OCI-LY7 (cell line): ENCODE data around the gene ZNF189.

Source experiments
- CTCF ChIP-seq: fragments of 200-600 bp; sonication (generic); conservative IDR thresholded peaks from 2 replicates; pipeline ENCODE4 v1.5.1; 2014; ENCODE audit warnings: mild to moderate bottlenecking, antibody characterized with exemption, low read length, moderate library complexity, mixed read lengths
- EZH2phosphoT487 ChIP-seq: fragments of 200-600 bp; sonication (generic); IDR thresholded peaks from 2 replicates; pipeline ENCODE4 v1.6.1; 2018; ENCODE audit warnings: low read depth, borderline replicate concordance, mild to moderate bottlenecking, mixed run types, antibody characterized with exemption, low read length, moderate library complexity, mixed read lengths

GRCh38 chr9:101381833-101382342 lies 16.8 kb upstream of the ZNF189 start:
- TF ChIP-seq CTCF (no peak), EZH2phosphoT487 (no peak)
